Measurements from ENCODE around the gene SELENOO.

The SELENOO gene

GRCh38 chr22:50184004-50184901 is 16.6 kb upstream of the SELENOO start:
- in situ Hi-C loops (cut with HindIII; ENCODE audit: low sequenced_read_pairs): no loop called here

GRCh38 chr22:50184902-50185374 is 15.9 kb upstream of the SELENOO start:
- in situ Hi-C loops (cut with HindIII; ENCODE audit: low sequenced_read_pairs): no loop called here

- in situ Hi-C loops (cut with HindIII; ENCODE audit: low sequenced_read_pairs): no loop called here
These were observed 15.3 kb upstream of the SELENOO start, which contains the start of gene TRABD for GRCh38 chr22:50185375-50186087. TSS of gene TRABD (plus strand) at chr22:50185913. CDS start at chr22:50193061, 7,148 bp downstream.

GRCh38 chr22:50186181-50186714 is 14.6 kb upstream of the SELENOO start:
- in situ Hi-C loops (cut with HindIII; ENCODE audit: low sequenced_read_pairs): no loop called here

- in situ Hi-C loops (cut with HindIII; ENCODE audit: low sequenced_read_pairs): no loop called here
These were observed 13.9 kb upstream of the SELENOO start for GRCh38 chr22:50186761-50187523.

- in situ Hi-C loops (cut with HindIII; ENCODE audit: low sequenced_read_pairs): no loop called here
These were observed 12.5 kb upstream of the SELENOO start for GRCh38 chr22:50188356-50188755.

- in situ Hi-C loops (cut with HindIII; ENCODE audit: low sequenced_read_pairs): no loop called here
These were observed 11.5 kb upstream of the SELENOO start for GRCh38 chr22:50189184-50189848.

- in situ Hi-C loops (cut with HindIII; ENCODE audit: low sequenced_read_pairs): no loop called here
These were observed 11.0 kb upstream of the SELENOO start for GRCh38 chr22:50189849-50190181.

GRCh38 chr22:50190182-50190940 is 10.4 kb upstream of the SELENOO start:
- in situ Hi-C loops (cut with HindIII; ENCODE audit: low sequenced_read_pairs): no loop called here

- in situ Hi-C loops (cut with HindIII; ENCODE audit: low sequenced_read_pairs): no loop called here
These were observed 9.7 kb upstream of the SELENOO start for GRCh38 chr22:50190941-50191741.

- in situ Hi-C loops (cut with HindIII; ENCODE audit: low sequenced_read_pairs): no loop called here
These were observed 8.2 kb upstream of the SELENOO start for GRCh38 chr22:50192436-50193204.

- in situ Hi-C loops (cut with HindIII; ENCODE audit: low sequenced_read_pairs): no loop called here
These were observed 7.2 kb upstream of the SELENOO start for GRCh38 chr22:50193621-50194020.

- in situ Hi-C loops (cut with HindIII; ENCODE audit: low sequenced_read_pairs): no loop called here
These were observed 6.6 kb upstream of the SELENOO start for GRCh38 chr22:50194037-50194805.

- in situ Hi-C loops (cut with HindIII; ENCODE audit: low sequenced_read_pairs): no loop called here
These were observed 4.6 kb upstream of the SELENOO start for GRCh38 chr22:50196256-50196655.

GRCh38 chr22:50197000-50197800 is 3.6 kb upstream of the SELENOO start:
- in situ Hi-C loops (cut with HindIII; ENCODE audit: low sequenced_read_pairs): no loop called here

- in situ Hi-C loops (cut with HindIII; ENCODE audit: low sequenced_read_pairs): no loop called here
These were observed 2.8 kb upstream of the SELENOO start for GRCh38 chr22:50197856-50198623.

All from endothelial cell of hepatic sinusoid (primary cell).